COLO668 (cell line): Measurements from ENCODE around the gene DNASE2B.
"Not testable (repeated sequence)": the region's sequence is repeated elsewhere in the genome, so short reads cannot be mapped to it uniquely, and the experiment has no call there.

Experiments used
- DNase-seq: peaks from one replicate; lab custom pipeline; 2025; ENCODE audit not compliant: unreplicated experiment; lab: John Stamatoyannopoulos, UW

DNASE2B gene

DNA sequence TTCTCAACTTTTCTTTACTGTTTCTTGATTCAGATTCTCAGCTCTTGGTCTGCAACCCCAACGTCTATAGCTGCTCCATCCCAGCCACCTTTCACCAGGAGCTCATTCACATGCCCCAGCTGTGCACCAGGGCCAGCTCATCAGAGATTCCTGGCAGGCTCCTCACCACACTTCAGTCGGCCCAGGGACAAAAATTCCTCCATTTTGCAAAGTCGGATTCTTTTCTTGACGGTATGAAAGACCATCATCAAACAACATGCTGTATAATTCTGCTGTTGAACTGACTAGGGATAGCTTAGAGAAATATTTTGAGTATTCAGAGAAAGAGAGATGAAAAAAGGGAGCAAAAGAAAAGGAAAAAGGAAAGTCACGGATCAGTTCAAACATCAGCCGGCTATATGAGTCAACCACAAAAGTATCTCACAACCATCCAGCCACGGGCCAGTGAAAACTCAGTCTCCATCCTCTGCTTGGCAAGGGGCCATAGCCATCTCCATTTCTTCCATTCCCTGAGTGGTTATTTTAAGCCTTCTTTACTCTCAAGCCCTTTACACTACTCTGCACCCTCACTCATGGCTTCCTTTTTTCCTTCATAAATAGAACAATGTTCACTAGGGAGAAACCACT is 14.1 kb downstream of the DNASE2B start:
- no peak for DNase-seq

GRCh38 chr1:84415396-84415795 is 17.1 kb downstream of the DNASE2B start:
- DNase-seq: no peak

DNA sequence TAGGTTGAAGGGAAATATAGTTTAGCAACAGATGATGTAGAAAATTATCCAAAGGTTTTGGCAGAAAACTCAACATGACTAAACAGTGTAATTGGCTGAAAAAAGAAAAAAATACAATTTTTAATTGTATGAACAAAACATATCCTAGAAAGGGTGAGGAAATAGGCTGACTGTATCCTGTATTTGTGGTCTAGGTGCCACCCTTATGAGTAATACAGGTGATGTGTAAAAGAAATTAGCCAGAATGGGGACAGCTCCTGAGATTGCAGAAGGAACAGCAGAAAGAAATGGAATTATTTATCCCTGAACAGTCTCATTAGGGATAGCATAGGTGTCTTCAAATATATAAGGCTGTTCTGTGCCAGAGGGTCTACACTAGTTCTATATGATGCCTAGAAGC is 24.6 kb downstream of the DNASE2B start:
- no peak for DNase-seq

GRCh38 chr1:84424513-84425149 is 26.3 kb downstream of the DNASE2B start:
- DNase-seq: no peak

GRCh38 chr1:84425150-84425896 is 27.0 kb downstream of the DNASE2B start:
- DNase-seq: no peak

DNA sequence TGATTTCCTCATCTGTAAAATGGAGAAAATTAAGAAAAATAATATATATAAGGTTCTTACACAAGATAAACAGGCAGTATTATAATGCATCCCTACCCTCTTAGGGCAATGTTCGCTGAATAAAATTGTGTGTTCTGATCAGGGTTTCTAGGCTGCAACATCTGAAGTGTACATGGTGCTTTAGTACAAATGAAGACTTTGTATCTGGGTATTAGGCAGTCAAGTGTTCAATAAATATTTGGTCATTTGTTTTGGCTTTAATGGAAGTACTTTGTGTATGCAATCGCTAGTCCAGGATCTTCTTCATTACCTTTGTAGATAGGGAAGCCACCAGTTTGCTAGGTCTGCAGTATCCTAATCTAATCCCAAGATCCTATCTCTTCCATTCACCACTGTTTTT is 28.1 kb downstream of the DNASE2B start:
- no peak for DNase-seq

- DNase-seq: no peak
Measured at GRCh38 chr1:84427250-84428188, 29.2 kb downstream of the DNASE2B start.

GRCh38 chr1:84428235-84428634 is 30.0 kb downstream of the DNASE2B start:
- no peak for DNase-seq

- no peak for DNase-seq
Measured at GRCh38 chr1:84429231-84429630, 30.9 kb downstream of the DNASE2B start.

GRCh38 chr1:84430546-84430945 is 32.3 kb downstream of the DNASE2B start:
- DNase-seq: no peak

DNA sequence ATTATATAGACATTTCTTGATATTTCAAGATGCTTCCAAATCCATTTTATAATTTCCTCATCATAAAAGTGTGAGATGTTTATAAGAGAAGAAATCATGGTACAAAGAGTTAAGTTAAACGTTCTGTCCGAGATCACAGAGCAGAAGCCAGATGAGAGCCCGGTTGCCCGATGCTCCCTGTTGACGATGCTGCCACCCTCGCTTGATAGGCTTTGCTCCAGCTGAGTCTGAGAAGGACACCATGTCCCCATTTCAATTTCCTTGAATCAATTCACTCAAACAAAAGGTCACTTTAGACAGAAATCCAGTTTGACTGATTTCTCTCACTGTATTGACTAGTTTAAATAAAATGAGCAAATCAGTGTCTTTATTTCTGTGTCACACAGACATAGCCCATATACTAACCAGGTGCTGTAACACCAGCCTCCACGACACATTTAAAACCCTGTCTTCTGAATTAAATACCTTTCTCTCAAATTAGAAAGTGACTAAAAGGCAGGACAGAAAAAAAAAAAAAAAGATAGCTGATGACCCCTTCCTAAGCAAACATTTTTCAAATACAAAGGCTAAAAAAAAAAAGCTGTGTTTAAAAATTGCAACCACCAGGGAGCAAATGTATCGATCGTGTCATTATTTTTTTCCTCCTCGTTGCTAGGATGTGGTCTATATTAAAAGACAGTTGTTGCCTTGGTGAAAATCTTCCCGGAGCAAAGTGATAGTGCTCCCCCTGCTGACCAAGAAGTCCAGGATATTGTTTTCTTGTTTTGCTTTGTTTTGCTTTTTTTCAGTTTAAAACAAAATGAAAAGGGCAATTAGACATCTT is 35.2 kb downstream of the DNASE2B start:
- peak; percentile 62 for DNase-seq

GRCh38 chr1:84434081-84434769 is 35.9 kb downstream of the DNASE2B start:
- DNase-seq: no peak

- DNase-seq: no peak
Measured at GRCh38 chr1:84434801-84435549, 36.7 kb downstream of the DNASE2B start.

- DNase-seq: no peak
Measured at GRCh38 chr1:84436876-84437655, 38.8 kb downstream of the DNASE2B start.

GRCh38 chr1:84442256-84442655 is 44.0 kb downstream of the DNASE2B start:
- no peak for DNase-seq

DNA sequence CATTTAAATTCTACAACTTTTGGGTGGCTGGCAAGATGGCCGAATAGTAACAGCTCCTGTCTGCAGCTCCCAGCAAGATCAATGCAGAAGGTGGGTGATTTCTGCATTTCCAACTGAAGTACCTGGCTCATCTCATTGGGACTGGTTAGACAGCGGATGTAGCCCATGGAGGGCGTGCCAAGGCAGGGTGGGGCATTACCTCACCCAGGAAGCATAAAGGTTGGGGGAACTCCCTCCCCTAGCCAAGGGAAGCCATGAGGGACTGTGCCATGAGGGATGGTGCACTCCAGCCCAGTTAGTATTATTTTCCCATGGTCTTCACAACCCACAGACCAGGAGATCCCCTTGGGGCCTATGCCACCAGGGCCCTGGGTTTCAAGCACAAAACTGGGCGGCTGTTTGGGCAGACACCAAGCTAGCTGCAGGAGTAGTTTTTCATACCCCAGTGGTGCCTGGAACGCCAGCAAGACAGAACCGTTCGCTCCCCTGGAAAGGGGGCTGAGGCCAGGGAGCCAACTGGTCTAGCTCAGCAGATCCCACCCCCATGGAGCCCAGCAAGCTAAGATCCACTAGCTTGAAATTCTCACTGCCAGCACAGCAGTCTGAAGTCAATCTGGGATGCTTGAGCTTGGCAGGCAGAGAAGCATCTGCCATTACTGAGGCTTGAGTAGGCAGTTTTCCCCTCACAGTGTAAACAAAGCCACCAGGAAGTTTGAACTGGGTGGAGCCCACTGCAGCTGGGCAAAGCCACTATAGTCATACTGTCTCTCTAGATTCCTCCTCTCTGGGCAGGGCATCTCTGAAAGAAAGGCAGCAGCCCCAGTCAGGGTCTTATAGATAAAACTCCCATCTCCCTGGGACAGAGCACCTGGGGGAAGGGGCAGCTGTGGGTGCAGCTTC is 44.7 kb downstream of the DNASE2B start:
- peak; percentile 59 for DNase-seq

DNA sequence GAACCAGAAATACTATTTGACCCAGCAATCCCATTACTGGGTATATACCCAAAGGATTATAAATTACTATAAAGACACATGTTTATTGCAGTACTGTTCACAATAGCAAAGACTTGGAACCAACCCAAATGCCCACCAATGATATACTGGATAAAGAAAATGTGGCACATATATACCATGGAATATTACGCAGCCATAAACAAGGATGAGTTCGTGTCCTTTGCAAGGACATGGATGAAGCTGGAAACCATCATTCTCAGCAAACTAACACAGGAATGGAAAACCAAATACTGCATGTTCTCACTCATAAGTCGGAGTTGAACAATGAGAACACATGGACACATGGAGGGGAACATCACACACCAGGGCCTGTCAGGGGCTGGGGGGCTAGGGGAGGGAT is 50.4 kb downstream of the DNASE2B start:
- not testable (repeated sequence) for DNase-seq
